Skeletal muscle cell (primary cell): Measurements from ENCODE around the gene MUC2.
"Not testable (repeated sequence)": the region's sequence is repeated elsewhere in the genome, so short reads cannot be mapped to it uniquely, and the experiment has no call there.

ENCODE experiments used
- DNase-seq: peaks from one replicate; pipeline ENCODE4 v3.0.0-alpha.2; 2010; ENCODE audit warnings: low read depth
- H3K4me3 ChIP-seq: 2 replicates; pipeline ENCODE4 v1.5.1; 2011; ENCODE audit warnings: low read depth, mild to moderate bottlenecking, control low read depth, low read length, moderate library complexity

MUC2 gene

GRCh38 chr11:1113405-1114201 lies 38.9 kb downstream of the MUC2 start:
- DNase-seq: no peak
- H3K4me3 ChIP-seq: no peak overlapping the region

DNA sequence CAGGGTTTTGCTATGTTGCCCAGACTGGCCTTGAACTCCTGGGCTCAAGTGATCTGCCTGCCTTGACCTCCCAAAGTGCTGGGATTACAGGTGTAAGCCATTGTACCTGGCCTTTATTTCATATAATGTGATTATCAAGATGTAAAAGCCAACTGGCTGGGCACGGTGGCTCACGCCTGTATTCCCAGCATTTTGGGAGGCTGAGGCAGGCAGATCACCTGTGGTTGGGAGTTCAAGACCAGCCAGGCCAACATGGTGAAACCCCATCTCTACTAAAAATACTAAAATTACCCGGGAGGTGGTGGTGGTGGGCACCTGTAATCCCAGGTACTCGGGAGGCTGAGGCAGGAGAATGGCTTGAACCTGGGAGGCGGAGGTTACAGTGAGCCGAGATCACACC lies 40.6 kb downstream of the MUC2 start:
- not testable (repeated sequence) for DNase-seq, H3K4me3 ChIP-seq

DNA sequence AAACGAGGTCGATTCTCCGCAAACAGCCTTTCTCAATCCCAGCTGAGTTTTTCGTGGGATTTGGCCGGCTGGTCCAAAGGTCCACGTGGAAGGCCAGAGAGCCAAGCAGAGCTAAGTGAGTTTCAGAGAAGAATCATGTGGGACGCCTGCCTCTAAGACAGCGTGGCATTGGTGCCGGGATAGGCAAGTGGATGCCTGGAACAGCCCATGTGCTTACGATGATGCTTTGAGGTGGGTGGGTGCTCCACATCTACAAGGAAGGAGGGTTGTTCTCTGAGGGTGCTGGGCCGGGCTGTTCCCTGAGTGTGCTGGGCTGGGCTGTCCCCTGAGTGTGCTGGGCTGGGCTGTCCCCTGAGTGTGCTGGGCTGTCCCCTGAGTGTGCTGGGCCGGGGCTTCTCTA lies 41.4 kb downstream of the MUC2 start:
- DNase-seq: no peak
- H3K4me3 ChIP-seq: no peak overlapping the region

DNA sequence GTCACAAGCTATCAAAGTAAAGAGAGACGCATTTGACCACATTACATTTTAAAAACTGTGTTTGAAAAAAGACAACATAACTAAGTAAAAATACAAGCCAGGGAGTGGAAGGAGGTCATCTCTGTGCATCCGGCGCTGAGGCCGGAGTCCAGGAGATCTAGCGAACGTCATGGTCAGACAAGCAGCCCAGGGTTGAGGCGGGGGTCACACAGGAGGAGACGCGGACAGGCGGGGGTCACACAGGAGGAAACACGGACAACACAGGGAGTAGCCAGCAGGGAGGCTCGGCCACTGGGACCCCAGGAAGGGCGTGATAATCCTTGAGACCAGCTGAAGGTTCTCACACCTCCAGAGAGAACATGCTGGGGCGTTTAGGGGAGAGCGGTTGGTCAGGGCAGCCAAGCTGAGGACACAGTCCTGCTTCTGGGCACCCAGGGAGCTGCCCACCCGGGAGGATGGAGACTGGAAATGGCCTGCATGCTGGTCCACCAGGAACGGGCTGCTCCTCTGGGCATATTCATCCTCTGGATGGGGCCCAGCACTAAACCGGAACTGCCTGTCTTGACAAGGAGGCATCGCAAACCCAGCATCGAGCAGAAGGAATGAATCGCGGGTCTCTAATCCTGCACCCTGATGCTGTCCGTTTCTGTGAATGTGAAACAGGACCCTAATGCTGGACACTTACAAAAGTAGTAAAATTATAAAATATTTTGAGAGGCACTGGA lies 42.2 kb downstream of the MUC2 start:
- no peak for DNase-seq
- H3K4me3 ChIP-seq: no peak overlapping the region

DNA sequence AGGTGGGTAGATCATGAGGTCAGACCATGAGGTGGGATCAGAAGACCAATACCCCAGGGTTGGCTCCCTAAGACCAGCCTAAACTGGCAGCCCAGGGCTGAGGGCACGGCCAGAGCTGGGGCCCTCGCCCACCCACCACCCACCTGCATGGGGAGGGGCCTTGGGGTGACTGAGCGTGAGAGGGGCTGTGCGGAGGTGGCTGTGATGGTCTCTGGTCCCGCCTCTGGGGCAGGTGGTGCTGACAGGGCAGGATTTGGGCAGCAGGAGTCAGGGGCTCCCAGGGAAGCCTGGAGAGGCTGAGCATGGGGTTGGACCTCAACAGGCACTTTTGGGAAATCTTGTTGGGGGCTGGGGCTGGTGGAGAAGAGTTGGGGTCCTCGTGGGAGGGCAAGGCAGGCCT lies 43.3 kb downstream of the MUC2 start:
- no peak for DNase-seq
- H3K4me3 ChIP-seq: no peak overlapping the region

- no peak for DNase-seq
- no peak overlapping the region for H3K4me3 ChIP-seq
Observed at GRCh38 chr11:1118755-1119603, 44.3 kb downstream of the MUC2 start.

DNA sequence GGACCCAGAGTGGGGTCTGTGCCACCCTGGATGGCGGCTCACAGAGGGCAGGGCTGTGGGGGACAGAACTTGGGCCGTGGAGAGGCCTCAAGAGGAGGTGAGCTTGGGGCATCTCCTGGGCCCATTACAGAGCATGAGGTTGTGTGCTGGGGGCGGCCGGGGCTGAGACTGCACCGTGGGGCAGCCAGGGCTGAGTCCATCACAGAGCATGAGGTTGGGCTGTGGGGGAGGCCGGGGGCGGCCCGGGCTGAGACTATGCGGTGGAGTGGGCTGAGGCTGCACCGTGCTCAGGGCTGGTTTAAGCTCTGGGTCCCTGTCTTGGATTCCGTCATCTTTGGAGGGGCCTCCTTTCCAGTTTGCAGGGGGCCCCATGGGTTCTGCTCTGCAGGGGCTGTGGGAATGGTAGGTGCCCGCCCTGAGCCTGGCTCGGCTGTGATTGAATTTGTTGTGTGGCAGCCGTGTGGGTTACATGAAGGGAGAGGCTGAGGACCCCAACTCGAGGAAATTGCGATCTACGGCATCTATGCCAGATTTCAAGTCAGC lies 45.0 kb downstream of the MUC2 start:
- no peak overlapping the region for H3K4me3 ChIP-seq
- no peak for DNase-seq

DNA sequence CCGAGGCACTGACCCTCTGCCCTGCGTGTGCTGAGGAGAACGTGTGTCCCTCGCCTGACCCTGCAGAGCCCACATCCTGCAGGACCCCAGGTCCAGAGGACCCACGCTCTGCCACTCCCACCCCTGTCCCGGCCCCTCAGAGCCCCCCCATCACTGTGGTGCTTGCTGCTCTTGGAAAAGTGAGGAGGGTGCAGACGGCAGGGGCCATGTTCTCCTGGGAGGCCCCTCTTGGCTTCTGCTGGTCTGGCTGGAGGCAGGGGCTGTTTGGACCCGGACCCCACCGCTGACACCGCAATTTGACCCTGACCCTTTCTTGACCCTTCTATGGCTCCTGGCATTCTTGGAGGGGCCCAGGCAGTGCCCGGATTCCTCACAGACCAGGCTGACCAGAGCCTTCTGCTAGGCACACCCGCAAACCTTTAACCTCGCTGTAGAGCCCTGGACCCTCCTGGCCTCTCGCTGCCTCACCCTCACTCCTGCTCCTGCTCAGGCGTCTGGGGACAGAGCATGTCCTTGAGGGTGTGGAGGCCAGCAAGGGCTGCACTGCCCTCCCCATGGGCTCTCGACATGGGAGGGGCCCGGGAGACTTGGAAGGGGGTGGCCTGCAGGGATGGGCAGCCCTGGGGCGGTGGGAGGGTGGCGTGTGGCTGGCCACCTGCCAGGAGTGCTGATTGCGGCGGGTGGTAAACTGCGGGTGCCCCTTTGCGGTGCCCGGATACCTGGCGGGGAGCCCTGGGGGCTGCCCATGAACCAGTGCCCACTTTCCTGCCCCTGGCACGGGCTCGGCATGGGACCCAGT lies 46.1 kb downstream of the MUC2 start:
- DNase-seq: no peak

DNA sequence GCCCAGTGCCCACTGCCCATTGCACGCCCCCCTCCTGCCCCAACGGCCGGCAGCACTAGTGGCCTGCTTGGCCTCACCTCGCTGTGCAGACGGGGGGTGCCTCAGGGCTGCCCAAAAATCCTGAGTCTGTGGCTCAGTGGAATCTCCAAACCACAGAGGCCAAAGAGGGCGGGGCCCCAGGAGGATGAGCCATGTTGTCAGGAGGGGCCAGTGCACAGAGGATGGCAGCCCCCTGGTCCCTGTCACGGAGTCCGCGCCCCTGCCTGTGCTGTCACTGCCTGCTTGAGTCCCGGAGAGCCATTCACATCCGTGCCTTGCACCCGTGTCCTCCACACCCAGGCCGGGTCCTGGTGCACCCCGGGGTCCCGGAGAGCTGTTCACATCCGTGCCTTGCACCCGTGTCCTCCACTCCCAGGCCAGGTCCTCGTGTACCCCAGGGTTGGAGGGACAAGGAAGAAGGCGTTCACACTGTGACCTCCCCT lies 46.7 kb downstream of the MUC2 start:
- no peak overlapping the region for H3K4me3 ChIP-seq
- no peak for DNase-seq

More for the DNA sequence above, 46.1 kb downstream of the MUC2 start:
- no peak overlapping the region for H3K4me3 ChIP-seq

- H3K4me3 ChIP-seq: no peak overlapping the region
- DNase-seq: no peak
Observed at GRCh38 chr11:1121813-1122663, 47.4 kb downstream of the MUC2 start.

GRCh38 chr11:1122664-1123002 lies 48.0 kb downstream of the MUC2 start:
- DNase-seq: no peak

DNA sequence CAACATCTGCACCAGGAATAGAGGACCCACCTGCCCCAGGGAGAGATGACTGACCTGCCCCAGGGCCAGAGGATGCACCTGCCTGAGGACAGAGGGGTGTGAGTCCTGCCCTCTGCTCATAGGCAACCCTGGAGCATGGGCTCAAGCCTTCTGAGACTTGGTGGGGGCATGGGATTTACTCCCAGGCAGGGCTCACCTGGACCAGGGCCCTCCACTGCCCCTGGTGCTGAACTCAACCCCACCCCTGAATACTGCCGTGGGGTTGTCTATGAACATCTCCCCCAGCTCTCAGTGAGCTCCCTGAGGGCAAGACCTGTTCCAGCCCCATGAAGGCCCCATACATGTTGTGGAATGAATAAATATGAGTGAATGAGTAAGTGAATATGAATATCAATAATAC lies 49.3 kb downstream of the MUC2 start:
- no peak overlapping the region for H3K4me3 ChIP-seq
- no peak for DNase-seq

More at GRCh38 chr11:1122664-1123002, 48.0 kb downstream of the MUC2 start:
- H3K4me3 ChIP-seq: no peak overlapping the region
